ENCODE data around the gene TMEM184B. TPM values are rescaled to one million over a fixed set of nuclear protein-coding genes. Genes with fewer than 3 reads are reported as not detected.

TMEM184B gene
- total and polyA plus RNA-seq, 2 donors from 2014 or later, result 22.9 to 54.1 TPM

DNA sequence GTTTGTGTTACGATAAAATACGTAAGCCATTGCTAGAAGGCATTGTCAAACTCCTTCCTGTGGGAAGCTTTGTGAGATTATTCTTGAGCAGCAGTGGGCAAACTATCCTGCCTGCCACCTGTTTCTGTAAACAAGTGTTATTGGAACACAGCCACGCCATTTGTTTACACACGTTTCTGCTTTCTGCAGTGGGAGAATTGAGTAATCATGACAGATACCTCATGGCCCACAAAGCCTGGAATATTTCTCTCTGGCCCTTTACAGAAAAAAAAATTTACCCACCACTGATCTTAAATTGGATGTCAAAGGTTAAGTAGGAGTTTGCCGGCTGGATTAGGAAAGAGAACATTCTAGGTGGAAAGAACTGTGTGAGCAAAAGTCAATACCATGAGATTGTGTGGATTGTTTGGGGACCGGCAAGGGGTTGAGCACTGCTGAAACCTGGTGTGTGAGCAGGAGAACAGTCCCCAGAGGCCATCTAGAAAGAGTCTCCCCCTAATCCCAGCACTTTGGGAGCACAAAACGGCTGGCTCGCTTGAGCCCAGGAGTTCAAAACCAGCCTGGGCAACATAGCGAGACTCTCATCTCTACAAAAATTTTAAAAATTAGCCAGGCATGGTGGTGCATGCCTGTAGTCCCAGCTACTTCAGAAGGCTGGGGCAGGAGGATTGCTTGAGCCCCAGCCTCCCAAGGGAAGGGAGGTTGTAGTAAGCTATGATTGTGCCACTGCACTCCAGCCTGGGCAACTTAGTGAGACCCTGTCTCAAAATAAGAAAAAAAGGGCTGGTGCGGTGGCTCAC, 85.2 kb downstream of the TMEM184B start:
- intact Hi-C loops (cut with DNase I), result no loop called here
- Histone ChIP-seq H3K4me3 (ENCODE audit: low read length in 3 of 3) (no peak overlapping the region), H3K9ac (ENCODE audit: low read length in 3 of 3) (no peak overlapping the region), H3K27me3 (ENCODE audit: control insufficient read depth, insufficient read depth, low read length) (no peaks in the 10 kb centered on the region), H3K9me3 (ENCODE audit: control insufficient read depth in 2 of 3, insufficient read depth in 1 of 3, low read length in 3 of 3) (no peaks in the 10 kb centered on the region), H3K27ac (ENCODE audit: low read depth in 2 of 2, low read length in 2 of 2) (no peak overlapping the region), H3K4me1 (ENCODE audit: control insufficient read depth in 2 of 3, insufficient read depth in 2 of 3, low read depth in 1 of 3, low read length in 3 of 3) (no peaks in the 10 kb centered on the region), H3K36me3 (ENCODE audit: control insufficient read depth in 2 of 3, insufficient read depth in 3 of 3, low read length in 3 of 3) (no peaks in the 10 kb centered on the region)
- TF ChIP-seq, protein P1, sequence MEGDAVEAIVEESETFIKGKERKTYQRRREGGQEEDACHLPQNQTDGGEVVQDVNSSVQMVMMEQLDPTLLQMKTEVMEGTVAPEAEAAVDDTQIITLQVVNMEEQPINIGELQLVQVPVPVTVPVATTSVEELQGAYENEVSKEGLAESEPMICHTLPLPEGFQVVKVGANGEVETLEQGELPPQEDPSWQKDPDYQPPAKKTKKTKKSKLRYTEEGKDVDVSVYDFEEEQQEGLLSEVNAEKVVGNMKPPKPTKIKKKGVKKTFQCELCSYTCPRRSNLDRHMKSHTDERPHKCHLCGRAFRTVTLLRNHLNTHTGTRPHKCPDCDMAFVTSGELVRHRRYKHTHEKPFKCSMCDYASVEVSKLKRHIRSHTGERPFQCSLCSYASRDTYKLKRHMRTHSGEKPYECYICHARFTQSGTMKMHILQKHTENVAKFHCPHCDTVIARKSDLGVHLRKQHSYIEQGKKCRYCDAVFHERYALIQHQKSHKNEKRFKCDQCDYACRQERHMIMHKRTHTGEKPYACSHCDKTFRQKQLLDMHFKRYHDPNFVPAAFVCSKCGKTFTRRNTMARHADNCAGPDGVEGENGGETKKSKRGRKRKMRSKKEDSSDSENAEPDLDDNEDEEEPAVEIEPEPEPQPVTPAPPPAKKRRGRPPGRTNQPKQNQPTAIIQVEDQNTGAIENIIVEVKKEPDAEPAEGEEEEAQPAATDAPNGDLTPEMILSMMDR (IDR thresholded peaks at IDR 0.05; ENCODE audit: borderline replicate concordance, extremely low read depth, insufficient read depth), result no peak
- no peak for DNase-seq
- no peak for FAIRE-seq

DNA sequence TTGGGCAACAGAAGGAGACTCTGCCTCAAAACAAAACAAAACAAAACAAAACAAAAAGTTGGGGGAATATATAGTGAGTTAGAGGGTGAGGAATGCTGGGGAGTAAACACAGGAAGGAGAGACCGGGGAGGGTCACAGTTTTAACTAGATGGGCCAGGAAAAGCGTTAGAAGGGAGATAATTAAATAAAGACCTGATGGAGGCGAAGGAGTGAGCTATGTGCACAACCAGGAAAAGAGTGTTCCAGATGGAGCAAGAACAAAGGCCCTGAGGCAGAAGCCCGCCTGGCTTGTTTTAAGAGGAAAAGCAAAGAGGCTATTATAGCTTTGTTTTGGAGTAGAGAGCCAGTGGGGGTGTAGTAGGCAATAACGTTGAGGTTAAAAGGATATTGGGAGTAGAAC, 86.4 kb downstream of the TMEM184B start:
- Histone ChIP-seq H3K36me3 (ENCODE audit: control insufficient read depth in 2 of 3, insufficient read depth in 3 of 3, low read length in 3 of 3) (no peaks in the 10 kb centered on the region), H3K27ac (ENCODE audit: low read depth in 2 of 2, low read length in 2 of 2) (no peak overlapping the region), H3K27me3 (ENCODE audit: control insufficient read depth, insufficient read depth, low read length) (no peaks in the 10 kb centered on the region), H3K9ac (ENCODE audit: low read length in 3 of 3) (no peak overlapping the region), H3K4me3 (ENCODE audit: low read length in 3 of 3) (no peak overlapping the region), H3K4me1 (ENCODE audit: control insufficient read depth in 2 of 3, insufficient read depth in 2 of 3, low read depth in 1 of 3, low read length in 3 of 3) (no peaks in the 10 kb centered on the region), H3K9me3 (ENCODE audit: control insufficient read depth in 2 of 3, insufficient read depth in 1 of 3, low read length in 3 of 3) (no peaks in the 10 kb centered on the region)
- DNase-seq, result no peak
- no peak for FAIRE-seq
- intact Hi-C loops (cut with DNase I), result no loop called here
- TF ChIP-seq, protein P1 (IDR thresholded peaks at IDR 0.05; ENCODE audit: borderline replicate concordance, extremely low read depth, insufficient read depth), result no peak

DNA sequence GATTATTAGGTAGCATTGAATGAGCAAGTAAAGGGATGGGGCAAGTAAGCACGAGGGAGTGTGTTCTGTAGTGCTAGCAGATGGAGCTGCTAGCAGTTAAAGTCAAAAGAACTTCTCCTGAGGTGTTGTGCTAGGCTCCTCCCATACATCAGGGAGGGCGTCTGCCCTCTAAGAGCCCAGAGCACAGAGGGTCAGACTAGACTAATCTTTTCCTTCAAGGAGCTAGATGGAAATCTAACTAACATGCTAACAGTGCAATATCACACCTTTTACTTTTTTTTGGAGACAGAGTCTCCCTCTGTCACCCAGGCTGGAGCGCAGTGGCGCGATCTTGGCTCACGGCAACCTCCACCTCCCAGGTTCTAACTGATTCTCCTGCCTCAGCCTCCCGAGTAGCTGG, 88.0 kb downstream of the TMEM184B start:
- no peaks in the 10 kb centered on the region for H3K9me3 ChIP-seq (ENCODE audit: control insufficient read depth in 2 of 3, insufficient read depth in 1 of 3, low read length in 3 of 3)
- no peak overlapping the region for H3K4me3 ChIP-seq (ENCODE audit: low read length in 3 of 3)
- no peaks in the 10 kb centered on the region for H3K27me3 ChIP-seq (ENCODE audit: control insufficient read depth, insufficient read depth, low read length)
- TF ChIP-seq, protein P1 (IDR thresholded peaks at IDR 0.05; ENCODE audit: borderline replicate concordance, extremely low read depth, insufficient read depth), result no peak
- peaks cover 0 to 14% (median 11%) of the 10 kb centered on the region in 3 donors for H3K4me1 ChIP-seq (ENCODE audit: control insufficient read depth in 2 of 3, insufficient read depth in 2 of 3, low read depth in 1 of 3, low read length in 3 of 3)
- FAIRE-seq, result no peak
- H3K36me3 ChIP-seq (ENCODE audit: control insufficient read depth in 2 of 3, insufficient read depth in 3 of 3, low read length in 3 of 3), result no peaks in the 10 kb centered on the region
- H3K9ac ChIP-seq (ENCODE audit: low read length in 3 of 3), result no peak overlapping the region
- intact Hi-C loops (cut with DNase I), result no loop called here
- H3K27ac ChIP-seq (ENCODE audit: low read depth in 2 of 2, low read length in 2 of 2), result no peak overlapping the region
- DNase-seq, result no peak
